Measurements from ENCODE around the gene VRTN. TPM values are rescaled to one million over a fixed set of nuclear protein-coding genes. Genes with fewer than 3 reads are reported as not detected.
"Not testable (repeated sequence)": the region's sequence is repeated elsewhere in the genome, so short reads cannot be mapped to it uniquely, and the experiment has no call there.

The VRTN gene
- total RNA-seq, 1 experiment from 2014 or later = 104 TPM

DNA sequence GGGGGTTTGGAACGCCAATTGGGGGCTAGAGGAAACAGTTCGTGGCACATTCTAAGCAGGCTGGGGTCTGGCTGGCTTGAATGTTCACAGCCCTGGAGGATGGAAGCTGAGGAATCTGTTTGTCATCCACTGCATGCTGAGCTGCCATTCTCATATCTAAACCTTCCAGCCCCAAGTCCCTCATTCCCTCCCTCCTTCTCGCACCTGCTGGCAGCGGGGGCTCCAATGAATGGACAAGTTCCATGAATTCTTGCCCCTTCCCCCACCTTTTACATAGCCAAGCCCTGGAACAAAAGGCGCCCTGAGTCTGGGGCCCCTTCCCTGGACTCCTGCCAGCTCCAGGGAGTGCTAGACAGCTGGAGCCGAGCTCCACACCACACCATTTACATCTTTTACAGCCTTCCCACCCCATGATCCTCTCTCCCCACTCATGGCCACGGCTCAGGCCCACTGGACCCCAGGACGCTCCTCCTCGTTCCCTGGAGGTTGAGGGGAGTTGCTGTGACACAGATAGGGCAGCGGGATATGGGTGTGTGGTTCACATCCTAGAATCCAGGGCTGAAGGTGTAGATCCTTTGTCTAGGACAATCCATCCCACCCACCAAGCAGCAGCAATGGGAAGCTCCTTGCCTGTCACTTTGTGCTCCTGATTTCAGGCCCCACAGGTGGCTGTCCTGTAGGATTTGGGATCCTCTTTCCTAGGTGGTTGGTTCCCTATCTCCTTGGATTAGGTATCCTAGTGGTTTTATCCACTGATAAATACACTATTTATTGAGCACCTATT, 21.7 kb upstream of the VRTN start:
- peak overlapping the region; percentile 42 for H3K4me2 ChIP-seq (ENCODE audit: insufficient read depth, insufficient read length, low read length)
- peak overlapping the region; percentile 36 for H3T11ph ChIP-seq (ENCODE audit: low read length)
- H3K4me1 Mint-ChIP-seq = peaks cover 38 to 44% of the 10 kb centered on the region in 2 experiments
- peak overlapping the region; percentile 92 for H2BK12ac ChIP-seq (ENCODE audit: insufficient read length, low read depth, low read length)
- no peaks in the 10 kb centered on the region for H3K79me2 ChIP-seq (ENCODE audit: insufficient read depth, low read length)
- H2AFZ ChIP-seq (ENCODE audit: low read length) = no peak overlapping the region
- H2BK15ac ChIP-seq (ENCODE audit: low read depth, low read length) = no peak overlapping the region
- H3K4me1 ChIP-seq (ENCODE audit: insufficient read depth, low read length) = peaks cover 20% of the 10 kb centered on the region
- peak overlapping the region; percentile 84 for H2BK5ac ChIP-seq (ENCODE audit: insufficient read length, low read length)
- peak overlapping the region; percentile 97 for H3K27ac ChIP-seq (ENCODE audit: insufficient read length, low read depth, low read length)
- DNase-seq = peak; percentile 96
- no CpG with 5 or more reads among the region's 10 CpGs for WGBS (ENCODE audit: extremely low coverage, insufficient read length, low lambda C conversion rate)
- TF ChIP-seq, protein P1, sequence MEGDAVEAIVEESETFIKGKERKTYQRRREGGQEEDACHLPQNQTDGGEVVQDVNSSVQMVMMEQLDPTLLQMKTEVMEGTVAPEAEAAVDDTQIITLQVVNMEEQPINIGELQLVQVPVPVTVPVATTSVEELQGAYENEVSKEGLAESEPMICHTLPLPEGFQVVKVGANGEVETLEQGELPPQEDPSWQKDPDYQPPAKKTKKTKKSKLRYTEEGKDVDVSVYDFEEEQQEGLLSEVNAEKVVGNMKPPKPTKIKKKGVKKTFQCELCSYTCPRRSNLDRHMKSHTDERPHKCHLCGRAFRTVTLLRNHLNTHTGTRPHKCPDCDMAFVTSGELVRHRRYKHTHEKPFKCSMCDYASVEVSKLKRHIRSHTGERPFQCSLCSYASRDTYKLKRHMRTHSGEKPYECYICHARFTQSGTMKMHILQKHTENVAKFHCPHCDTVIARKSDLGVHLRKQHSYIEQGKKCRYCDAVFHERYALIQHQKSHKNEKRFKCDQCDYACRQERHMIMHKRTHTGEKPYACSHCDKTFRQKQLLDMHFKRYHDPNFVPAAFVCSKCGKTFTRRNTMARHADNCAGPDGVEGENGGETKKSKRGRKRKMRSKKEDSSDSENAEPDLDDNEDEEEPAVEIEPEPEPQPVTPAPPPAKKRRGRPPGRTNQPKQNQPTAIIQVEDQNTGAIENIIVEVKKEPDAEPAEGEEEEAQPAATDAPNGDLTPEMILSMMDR (conservative IDR thresholded peaks at IDR 0.05) = no peak
- no peaks in the 10 kb centered on the region; a peak in 1 of 7 replicates for H3K36me3 Mint-ChIP-seq (ENCODE audit: insufficient read depth in 1 of 3, low read depth in 3 of 3)
- H4K5ac ChIP-seq (ENCODE audit: insufficient read length, low read depth, low read length) = peak overlapping the region; percentile 89
- no peaks in the 10 kb centered on the region for H4K20me1 ChIP-seq (ENCODE audit: control insufficient read depth, insufficient read depth, insufficient read length)
- peak overlapping the region; percentile 97 for H3K18ac ChIP-seq (ENCODE audit: insufficient read length, low read depth, low read length)
- H3K9me3 ChIP-seq (ENCODE audit: control insufficient read depth, low read depth, low read length) = no peaks in the 10 kb centered on the region
- H3K79me1 ChIP-seq (ENCODE audit: insufficient read depth, low read depth, low read length, poor library complexity, severe bottlenecking) = no peaks in the 10 kb centered on the region
- H2BK20ac ChIP-seq (ENCODE audit: low read depth, low read length, poor library complexity, severe bottlenecking) = no peak overlapping the region
- no peaks in the 10 kb centered on the region for H3K27me3 ChIP-seq (ENCODE audit: insufficient read depth, low read length)
- peak overlapping the region; percentile 96 for H2BK120ac ChIP-seq (ENCODE audit: low read depth, low read length, poor library complexity, severe bottlenecking)
- peak overlapping the region; percentile 89 for H3K14ac ChIP-seq (ENCODE audit: insufficient read depth, low read length)
- H3K27me3 Mint-ChIP-seq (ENCODE audit: low read depth) = no peaks in the 10 kb centered on the region; the same call in 1 of the 2 replicates
- H3K4me3 Mint-ChIP-seq = peak overlapping the region; percentile 35 to 72
- H3K23ac ChIP-seq (ENCODE audit: insufficient read length, low read depth, low read length) = no peak overlapping the region
- no peak overlapping the region for H4K8ac ChIP-seq (replicated peaks; ENCODE audit: insufficient read length, low read depth, low read length)
- peak overlapping the region; percentile 86 for H4K91ac ChIP-seq (ENCODE audit: insufficient read length, low read depth, low read length)
- peak overlapping the region; percentile 61 for H3K9ac ChIP-seq (ENCODE audit: extremely low read depth, insufficient read length, low read length)
- peaks cover 4% of the 10 kb centered on the region for H3K23me2 ChIP-seq (ENCODE audit: insufficient read length, low read depth, low read length, poor library complexity, severe bottlenecking)
- peak overlapping the region; percentile 55 for H2AK5ac ChIP-seq (ENCODE audit: insufficient read length, low read length)
- H3K4ac ChIP-seq (ENCODE audit: low read depth, low read length) = peak overlapping the region; percentile 84
- H3K27ac Mint-ChIP-seq = peak overlapping the region; percentile 99 to 100 (median 100)
- H3K56ac ChIP-seq (ENCODE audit: insufficient read length, low read depth, low read length) = peak overlapping the region; percentile 41
- no peaks in the 10 kb centered on the region for H3K9me3 Mint-ChIP-seq

DNA sequence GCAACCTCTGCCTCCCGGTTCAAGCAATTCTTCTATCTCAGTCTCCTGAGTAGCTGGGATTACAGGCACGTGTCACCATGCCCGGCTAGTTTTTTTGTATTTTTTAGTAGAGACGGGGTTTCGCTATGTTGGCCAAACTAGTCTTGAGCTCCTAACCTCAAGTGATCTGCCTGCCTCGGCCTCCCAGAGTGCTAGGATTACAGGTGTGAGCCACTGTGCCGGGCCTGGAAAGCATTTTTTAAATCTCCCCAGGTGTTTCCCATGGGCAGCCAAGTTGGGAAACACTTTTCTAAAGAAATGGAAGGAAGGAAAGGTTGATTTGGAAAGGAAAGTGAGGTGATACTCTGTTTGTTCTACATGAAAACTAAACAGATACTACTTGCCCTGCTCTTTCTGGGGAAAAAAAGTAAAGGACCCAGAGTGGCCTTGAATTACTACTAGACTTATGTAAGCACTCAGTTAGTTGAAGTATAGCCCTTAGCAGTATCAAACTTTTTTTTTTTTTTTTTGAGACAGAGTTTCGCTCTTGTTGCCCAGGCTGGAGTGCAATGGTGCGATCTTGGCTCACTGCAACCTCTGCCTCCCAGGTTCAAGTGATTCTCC, 18.2 kb upstream of the VRTN start:
- WGBS (ENCODE audit: extremely low coverage, insufficient read length, low lambda C conversion rate) = no CpG with 5 or more reads among the region's 9 CpGs
- not testable (repeated sequence) for H2AK5ac ChIP-seq (ENCODE audit: insufficient read length, low read length)

More for the DNA sequence above, 18.2 kb upstream of the VRTN start:
- not testable (repeated sequence) for H3K27me3 ChIP-seq (ENCODE audit: insufficient read depth, low read length); H4K5ac ChIP-seq (ENCODE audit: insufficient read length, low read depth, low read length); H3K14ac ChIP-seq (ENCODE audit: insufficient read depth, low read length); H3K23ac ChIP-seq (ENCODE audit: insufficient read length, low read depth, low read length); H3K36me3 Mint-ChIP-seq (ENCODE audit: insufficient read depth in 1 of 3, low read depth in 3 of 3); H2AFZ ChIP-seq (ENCODE audit: low read length); DNase-seq; H4K8ac ChIP-seq (replicated peaks; ENCODE audit: insufficient read length, low read depth, low read length); H4K91ac ChIP-seq (ENCODE audit: insufficient read length, low read depth, low read length); H2BK20ac ChIP-seq (ENCODE audit: low read depth, low read length, poor library complexity, severe bottlenecking); H3K9me3 Mint-ChIP-seq; H3K9me3 ChIP-seq (ENCODE audit: control insufficient read depth, low read depth, low read length); H2BK5ac ChIP-seq (ENCODE audit: insufficient read length, low read length); H3T11ph ChIP-seq (ENCODE audit: low read length); H3K79me1 ChIP-seq (ENCODE audit: insufficient read depth, low read depth, low read length, poor library complexity, severe bottlenecking); H3K79me2 ChIP-seq (ENCODE audit: insufficient read depth, low read length); H3K4ac ChIP-seq (ENCODE audit: low read depth, low read length); H4K20me1 ChIP-seq (ENCODE audit: control insufficient read depth, insufficient read depth, insufficient read length); H3K23me2 ChIP-seq (ENCODE audit: insufficient read length, low read depth, low read length, poor library complexity, severe bottlenecking); H3K9ac ChIP-seq (ENCODE audit: extremely low read depth, insufficient read length, low read length); H2BK120ac ChIP-seq (ENCODE audit: low read depth, low read length, poor library complexity, severe bottlenecking); H3K4me3 Mint-ChIP-seq; H2BK12ac ChIP-seq (ENCODE audit: insufficient read length, low read depth, low read length); H3K18ac ChIP-seq (ENCODE audit: insufficient read length, low read depth, low read length); H3K27me3 Mint-ChIP-seq (ENCODE audit: low read depth); H2BK15ac ChIP-seq (ENCODE audit: low read depth, low read length); H3K56ac ChIP-seq (ENCODE audit: insufficient read length, low read depth, low read length); H3K27ac ChIP-seq (ENCODE audit: insufficient read length, low read depth, low read length); H3K4me2 ChIP-seq (ENCODE audit: insufficient read depth, insufficient read length, low read length)
- H3K4me1 Mint-ChIP-seq = peaks cover 37 to 41% of the 10 kb centered on the region in 2 experiments
- H3K4me1 ChIP-seq (ENCODE audit: insufficient read depth, low read length) = peaks cover 18% of the 10 kb centered on the region
- peak overlapping the region; percentile 65 to 98 (median 70); a peak in 5 of 7 replicates for H3K27ac Mint-ChIP-seq
